HepG2 (cell line): ENCODE measurements around the gene DIAPH1.

Experiments
- CCDC6 ChIP-seq: sonication (generic); formaldehyde crosslinking; IDR thresholded peaks from 2 replicates; pipeline ENCODE4 v1.8.1; 2022; ENCODE audit warnings: mild to moderate bottlenecking, missing genetic modification reagents, moderate library complexity
- CHCHD3 ChIP-seq: sonication (generic); formaldehyde crosslinking; IDR thresholded peaks from 2 replicates; pipeline ENCODE4 v1.8.0; 2022; ENCODE audit warnings: mild to moderate bottlenecking, missing genetic modification reagents, moderate library complexity
- CTCF ChIP-seq: sonication (generic); formaldehyde crosslinking; IDR thresholded peaks from 2 replicates; pipeline ENCODE4 v1.5.0; 2020; ENCODE audit warnings: mild to moderate bottlenecking, missing genetic modification reagents, moderate library complexity
- HDAC1 ChIP-seq: sonication (generic); formaldehyde crosslinking; IDR thresholded peaks from 2 replicates; pipeline ENCODE4 v1.5.1; 2020; ENCODE audit warnings: mild to moderate bottlenecking, missing genetic modification reagents
- KDM4B ChIP-seq: sonication (generic); formaldehyde crosslinking; IDR thresholded peaks from 2 replicates; pipeline ENCODE4 v1.4.0; 2020; ENCODE audit warnings: missing genetic modification reagents
- MAX ChIP-seq: IDR thresholded peaks from 2 replicates; pipeline ENCODE4 v1.6.1; 2012; ENCODE audit warnings: inconsistent platforms
- POLR2A ChIP-seq, 2 experiments: IDR thresholded peaks; 2 replicates each; pipeline ENCODE4 v1.6.1; 2011; ENCODE audit warnings: low read depth in 2 of 2, low read length in 2 of 2, mild to moderate bottlenecking in 1 of 2, moderate library complexity in 1 of 2; ENCODE audit not compliant: insufficient read depth in 1 of 2
- POLR2AphosphoS2 ChIP-seq: IDR thresholded peaks from 2 replicates; pipeline ENCODE4 v1.6.1; 2011; ENCODE audit warnings: low read depth, low read length, improper control_type of control experiment
- RAD51 ChIP-seq: fragments of 450-650 bp; IDR thresholded peaks from 2 replicates; pipeline ENCODE4 v1.6.1; 2016; ENCODE audit warnings: borderline replicate concordance
- USF2 ChIP-seq, 2 experiments: sonication (generic) in 1 of 2; formaldehyde crosslinking in 1 of 2; IDR thresholded peaks; 2 replicates each; pipeline versions ENCODE4 v1.5.1 to v1.6.1; 2011 to 2020; ENCODE audit warnings: borderline replicate concordance in 1 of 2, low read depth in 1 of 2, low read length in 1 of 2, mild to moderate bottlenecking in 1 of 2, missing genetic modification reagents in 1 of 2, moderate library complexity in 1 of 2
- ZBTB26 ChIP-seq: IDR thresholded peaks from 2 replicates; pipeline ENCODE4 v1.6.1; 2016; ENCODE audit warnings: missing compliant biosample characterization, missing genetic modification reagents, borderline replicate concordance
- ZBTB38 ChIP-seq: sonication (generic); formaldehyde crosslinking; IDR thresholded peaks from 2 replicates; pipeline ENCODE4 v1.5.1; 2020; ENCODE audit warnings: mild to moderate bottlenecking, missing genetic modification reagents

GRCh38 chr5:141484641-141485311, 134.0 kb downstream of the DIAPH1 start, which contains the start of gene PCDHGC4:
- no peak for TF ChIP-seq POLR2A (IDR thresholded peaks at IDR 0.05; ENCODE audit: insufficient read depth in 1 of 2, low read depth in 2 of 2, low read length in 2 of 2)
- no peak for TF ChIP-seq CTCF
- no peak for TF ChIP-seq CHCHD3 (CRISPR knock-in tag)
- TF ChIP-seq ZBTB26, result no peak
- TF ChIP-seq MAX, result no peak
- no peak for TF ChIP-seq RAD51
- no peak for TF ChIP-seq KDM4B (CRISPR knock-in tag)
- TF ChIP-seq ZBTB38, result no peak
- TF ChIP-seq USF2 (IDR thresholded peaks at IDR 0.05; ENCODE audit: low read depth, low read length), result no peak
- TF ChIP-seq USF2 (CRISPR knock-in tag; IDR thresholded peaks at IDR 0.05; ENCODE audit: borderline replicate concordance), result no peak
- no peak for TF ChIP-seq CCDC6 (CRISPR knock-in tag)
- no peak for TF ChIP-seq POLR2AphosphoS2
- no peak for TF ChIP-seq HDAC1
